ENCODE data around the gene NFATC2.

NFATC2 gene

DNA sequence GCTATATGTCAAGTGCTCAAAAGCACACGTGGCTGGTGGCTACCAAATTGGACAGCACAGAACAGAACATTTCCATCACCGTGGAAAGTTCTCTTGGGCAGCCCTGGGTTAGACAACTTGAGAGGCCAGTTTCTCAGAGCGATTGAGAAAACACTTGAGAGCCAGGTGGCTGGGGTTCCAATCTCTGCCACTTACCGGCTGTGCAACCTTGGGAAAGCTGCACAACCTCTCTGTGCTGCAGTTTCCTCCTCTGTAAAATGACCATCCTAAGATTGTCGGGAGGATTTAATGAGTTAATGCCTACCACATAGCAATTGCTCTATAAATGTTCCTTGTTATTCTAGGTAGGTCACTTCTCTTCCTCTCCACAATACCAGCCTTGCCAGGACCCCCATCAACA, 25.1 kb upstream of the NFATC2 start:
- TF ChIP-seq, protein P1, sequence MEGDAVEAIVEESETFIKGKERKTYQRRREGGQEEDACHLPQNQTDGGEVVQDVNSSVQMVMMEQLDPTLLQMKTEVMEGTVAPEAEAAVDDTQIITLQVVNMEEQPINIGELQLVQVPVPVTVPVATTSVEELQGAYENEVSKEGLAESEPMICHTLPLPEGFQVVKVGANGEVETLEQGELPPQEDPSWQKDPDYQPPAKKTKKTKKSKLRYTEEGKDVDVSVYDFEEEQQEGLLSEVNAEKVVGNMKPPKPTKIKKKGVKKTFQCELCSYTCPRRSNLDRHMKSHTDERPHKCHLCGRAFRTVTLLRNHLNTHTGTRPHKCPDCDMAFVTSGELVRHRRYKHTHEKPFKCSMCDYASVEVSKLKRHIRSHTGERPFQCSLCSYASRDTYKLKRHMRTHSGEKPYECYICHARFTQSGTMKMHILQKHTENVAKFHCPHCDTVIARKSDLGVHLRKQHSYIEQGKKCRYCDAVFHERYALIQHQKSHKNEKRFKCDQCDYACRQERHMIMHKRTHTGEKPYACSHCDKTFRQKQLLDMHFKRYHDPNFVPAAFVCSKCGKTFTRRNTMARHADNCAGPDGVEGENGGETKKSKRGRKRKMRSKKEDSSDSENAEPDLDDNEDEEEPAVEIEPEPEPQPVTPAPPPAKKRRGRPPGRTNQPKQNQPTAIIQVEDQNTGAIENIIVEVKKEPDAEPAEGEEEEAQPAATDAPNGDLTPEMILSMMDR (IDR thresholded peaks at IDR 0.05; ENCODE audit: extremely low read depth, missing control alignments), result no peak
- no peak for DNase-seq (ENCODE audit: low spot score)

GRCh38 chr20:51566594-51566993, 24.1 kb upstream of the NFATC2 start:
- TF ChIP-seq, protein P1 (IDR thresholded peaks at IDR 0.05; ENCODE audit: extremely low read depth, missing control alignments), result no peak
- no peak for DNase-seq (ENCODE audit: low spot score)

DNA sequence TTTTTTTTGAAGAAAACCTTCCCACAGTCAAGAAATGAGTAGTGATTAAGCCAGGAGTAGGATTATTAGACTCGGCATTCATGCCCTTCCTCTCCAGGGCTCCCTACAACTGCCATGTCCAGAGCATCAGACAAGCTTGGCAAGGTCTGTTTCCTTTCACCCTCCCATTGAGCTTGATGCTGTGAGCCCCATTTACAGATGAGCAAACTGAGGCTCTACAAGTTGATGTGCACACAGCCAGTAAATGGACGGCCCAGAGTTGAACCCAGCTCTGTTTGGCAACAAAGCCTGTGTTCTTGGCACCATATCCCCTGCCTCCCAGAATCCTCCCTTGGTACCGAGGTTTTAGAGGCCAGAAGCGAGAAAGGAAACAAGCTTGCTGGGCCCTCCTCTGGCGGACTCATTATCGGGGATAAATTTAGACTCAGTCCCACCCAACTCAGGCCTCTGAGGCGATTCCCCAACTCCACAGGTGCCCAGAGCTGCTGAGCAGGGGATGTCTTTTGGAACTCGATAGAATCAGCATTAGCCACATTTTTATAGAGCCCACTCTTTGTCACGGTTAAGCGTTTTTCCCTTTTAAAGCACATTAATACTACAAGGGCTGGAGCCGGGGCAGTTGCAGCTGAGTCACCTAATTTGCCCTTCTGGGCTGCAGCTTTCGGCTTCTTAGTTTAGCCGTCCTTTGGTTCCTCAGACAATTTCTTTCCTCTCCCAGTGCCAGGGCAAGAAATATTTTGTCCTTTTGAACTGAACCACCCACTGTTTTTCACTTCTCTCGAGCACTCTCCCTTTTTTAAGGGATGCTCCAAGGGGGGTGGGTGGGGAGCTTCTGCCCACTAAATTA, 23.0 kb upstream of the NFATC2 start:
- TF ChIP-seq, protein P1 (IDR thresholded peaks at IDR 0.05; ENCODE audit: extremely low read depth, missing control alignments), result no peak
- no peak for DNase-seq (ENCODE audit: low spot score)

DNA sequence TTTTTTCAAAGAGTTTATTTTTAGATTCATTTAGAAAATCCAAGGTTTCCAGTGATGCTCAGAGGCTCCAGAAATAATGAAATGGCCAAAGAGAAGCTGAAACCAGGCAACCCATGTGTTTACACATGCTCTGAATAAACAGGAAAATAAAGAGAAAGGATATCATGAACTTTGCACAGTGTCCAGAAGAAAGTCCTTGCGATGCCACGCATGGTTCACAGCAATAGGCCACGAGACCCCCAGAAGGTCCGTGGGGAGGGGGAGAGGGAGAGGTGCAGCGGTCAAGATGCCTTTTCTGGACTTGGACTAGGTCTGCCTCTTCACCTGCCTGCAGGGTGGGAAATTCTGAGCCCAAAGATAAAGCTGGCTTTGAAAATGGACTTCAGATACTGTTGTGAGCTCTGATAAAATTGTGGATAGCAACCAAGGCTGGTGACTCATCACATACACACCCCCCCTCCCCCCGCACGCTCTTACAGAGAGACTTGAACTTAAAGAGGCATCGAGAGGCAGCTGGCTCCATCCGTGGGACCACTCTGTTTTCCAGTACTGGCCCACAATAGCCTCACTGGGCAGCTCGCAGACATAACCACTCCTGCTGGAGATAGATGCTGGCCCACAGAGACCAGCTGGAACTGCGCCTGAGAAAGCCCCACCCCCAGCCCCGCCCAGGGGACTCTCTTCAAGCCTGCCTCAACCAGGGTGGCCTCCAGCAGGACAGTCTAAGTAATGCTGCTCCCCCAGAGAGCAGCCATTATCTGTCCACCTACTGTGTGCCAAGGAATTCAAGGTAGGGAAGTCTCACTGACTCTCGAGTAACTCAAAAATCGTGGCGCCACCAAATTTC, 21.2 kb upstream of the NFATC2 start:
- TF ChIP-seq, protein P1 (IDR thresholded peaks at IDR 0.05; ENCODE audit: extremely low read depth, missing control alignments), result no peak
- DNase-seq (ENCODE audit: low spot score), result no peak

DNA sequence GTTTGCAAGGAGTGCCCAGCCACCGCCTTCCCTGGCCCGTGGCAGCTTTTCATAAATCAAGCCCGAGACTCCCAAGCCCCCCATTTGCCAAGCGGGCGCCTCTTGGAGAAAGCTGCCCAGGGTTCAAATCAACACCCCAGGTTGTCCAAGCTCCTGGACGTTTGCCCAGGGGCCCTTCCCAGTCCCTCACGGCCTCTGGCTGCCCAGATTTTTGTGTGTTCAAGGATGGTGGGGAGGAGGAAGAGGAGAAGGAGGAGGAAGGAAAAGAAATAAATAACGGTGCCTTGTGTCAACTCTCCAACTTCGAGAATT, 20.6 kb upstream of the NFATC2 start:
- TF ChIP-seq, protein P1 (IDR thresholded peaks at IDR 0.05; ENCODE audit: extremely low read depth, missing control alignments), result no peak
- DNase-seq (ENCODE audit: low spot score), result no peak

DNA sequence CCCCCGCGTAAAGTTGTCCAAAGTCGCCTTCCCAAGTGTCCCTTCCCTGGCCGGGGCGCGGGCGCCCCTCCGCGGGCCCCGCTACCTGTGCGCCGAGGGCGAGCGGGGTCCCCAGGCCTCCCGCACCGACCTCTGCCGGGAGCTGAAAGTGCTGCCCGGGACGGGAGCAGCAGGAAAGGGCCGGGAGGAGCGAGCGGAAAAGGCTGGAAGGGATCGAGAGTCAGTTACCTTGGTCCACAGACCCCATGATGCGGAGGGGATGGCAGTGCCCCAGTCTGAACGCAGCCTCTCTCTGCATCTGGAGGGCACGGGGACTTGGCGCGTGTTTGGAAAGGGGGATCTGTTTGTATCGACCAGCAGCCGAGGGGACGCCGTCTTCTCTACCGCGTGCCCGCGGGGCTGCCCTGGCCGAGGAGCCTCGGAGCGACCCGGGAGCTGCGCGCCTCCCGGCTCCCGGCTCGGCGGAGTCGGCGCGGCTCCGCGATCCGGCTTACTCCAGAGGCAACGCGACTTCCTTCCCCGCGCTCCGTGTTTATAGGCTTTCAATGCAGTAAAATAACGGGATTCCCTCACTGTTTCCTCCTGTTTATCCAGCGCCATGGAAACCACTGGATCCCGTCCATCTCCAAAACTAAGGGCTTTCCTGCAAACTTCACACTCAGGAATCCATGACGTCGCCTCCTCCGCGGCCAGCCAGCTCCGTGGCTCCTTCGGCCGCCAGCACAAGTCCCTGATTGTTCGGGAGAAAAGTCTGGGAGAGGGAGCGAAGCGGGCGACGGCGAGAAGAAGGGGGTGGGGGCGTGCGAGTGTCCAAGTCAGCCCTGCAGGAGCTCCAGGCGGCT, 20.0 kb upstream of the NFATC2 start:
- TF ChIP-seq, protein P1 (IDR thresholded peaks at IDR 0.05; ENCODE audit: extremely low read depth, missing control alignments), result no peak
- DNase-seq (ENCODE audit: low spot score), result peak; percentile 50
